GM13976 (cell line): ENCODE measurements around the gene ADAMTS20.
A peak's percentile ranks its signal among the peaks of the same experiment; 100 is the strongest.
"Not testable (repeated sequence)": the region's sequence is repeated elsewhere in the genome, so short reads cannot be mapped to it uniquely, and the experiment has no call there.

ENCODE experiments used
- DNase-seq: peaks from one replicate; pipeline ENCODE4 v3.0.0; 2012; ENCODE audit warnings: low spot score
- in situ Hi-C: fragments of 300-500 bp; cut with MboI; formaldehyde crosslinking; loops from one replicate; pipeline ENCODE4 v1.12.0; 2022; ENCODE audit warnings: low sequenced_read_pairs, mixed read lengths, inconsistent platforms; ENCODE audit not compliant: unreplicated experiment
- TF ChIP-seq, protein P1 (sequence below): IDR thresholded peaks from 2 replicates; pipeline ENCODE4 v1.5.1; 2012; ENCODE audit warnings: borderline replicate concordance, mild to moderate bottlenecking; ENCODE audit not compliant: insufficient read depth; ENCODE audit errors: extremely low read depth, missing control alignments, control extremely low read depth

The ADAMTS20 gene

DNA sequence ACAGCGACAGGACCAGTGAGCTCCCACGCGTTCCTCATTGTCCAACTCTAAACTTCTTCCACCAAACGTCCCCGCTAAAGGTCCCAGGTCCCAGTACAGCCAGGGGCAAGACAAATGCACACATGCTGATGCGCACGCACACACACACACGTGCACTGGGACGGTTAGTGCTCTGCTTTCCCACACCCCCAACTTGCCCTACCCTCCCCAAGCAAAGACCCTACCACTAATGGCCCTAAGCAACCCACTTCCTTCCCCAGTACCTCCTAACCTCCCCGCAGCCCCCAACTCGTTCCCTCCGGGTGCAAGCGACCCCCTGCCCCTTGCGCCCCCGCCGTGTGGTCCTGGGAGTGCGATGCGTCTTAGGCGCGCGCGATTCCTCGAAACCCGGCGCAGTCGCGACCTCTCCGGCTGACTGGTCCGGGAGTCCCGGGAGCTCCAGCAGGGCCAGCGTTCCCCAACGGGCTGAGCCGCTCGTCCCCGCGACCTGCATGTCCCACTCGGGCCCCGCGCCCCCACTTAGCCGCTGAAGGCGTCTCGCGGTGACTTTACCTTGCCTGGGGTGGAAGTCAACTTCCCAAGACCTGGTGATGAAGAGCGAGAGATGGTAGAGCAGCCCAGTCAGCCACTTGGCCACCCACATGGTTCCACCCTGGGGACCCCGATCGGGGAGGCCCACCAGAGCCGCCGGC lies 578 bp downstream of the ADAMTS20 start:
- DNase-seq = peak; percentile 26
- in situ Hi-C loops = no loop called here
- TF ChIP-seq, protein P1, sequence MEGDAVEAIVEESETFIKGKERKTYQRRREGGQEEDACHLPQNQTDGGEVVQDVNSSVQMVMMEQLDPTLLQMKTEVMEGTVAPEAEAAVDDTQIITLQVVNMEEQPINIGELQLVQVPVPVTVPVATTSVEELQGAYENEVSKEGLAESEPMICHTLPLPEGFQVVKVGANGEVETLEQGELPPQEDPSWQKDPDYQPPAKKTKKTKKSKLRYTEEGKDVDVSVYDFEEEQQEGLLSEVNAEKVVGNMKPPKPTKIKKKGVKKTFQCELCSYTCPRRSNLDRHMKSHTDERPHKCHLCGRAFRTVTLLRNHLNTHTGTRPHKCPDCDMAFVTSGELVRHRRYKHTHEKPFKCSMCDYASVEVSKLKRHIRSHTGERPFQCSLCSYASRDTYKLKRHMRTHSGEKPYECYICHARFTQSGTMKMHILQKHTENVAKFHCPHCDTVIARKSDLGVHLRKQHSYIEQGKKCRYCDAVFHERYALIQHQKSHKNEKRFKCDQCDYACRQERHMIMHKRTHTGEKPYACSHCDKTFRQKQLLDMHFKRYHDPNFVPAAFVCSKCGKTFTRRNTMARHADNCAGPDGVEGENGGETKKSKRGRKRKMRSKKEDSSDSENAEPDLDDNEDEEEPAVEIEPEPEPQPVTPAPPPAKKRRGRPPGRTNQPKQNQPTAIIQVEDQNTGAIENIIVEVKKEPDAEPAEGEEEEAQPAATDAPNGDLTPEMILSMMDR = no peak

GRCh38 chr12:43550831-43551271 lies 1.2 kb downstream of the ADAMTS20 start:
- TF ChIP-seq, protein P1 = no peak
- DNase-seq = no peak
- in situ Hi-C loops = no loop called here

DNA sequence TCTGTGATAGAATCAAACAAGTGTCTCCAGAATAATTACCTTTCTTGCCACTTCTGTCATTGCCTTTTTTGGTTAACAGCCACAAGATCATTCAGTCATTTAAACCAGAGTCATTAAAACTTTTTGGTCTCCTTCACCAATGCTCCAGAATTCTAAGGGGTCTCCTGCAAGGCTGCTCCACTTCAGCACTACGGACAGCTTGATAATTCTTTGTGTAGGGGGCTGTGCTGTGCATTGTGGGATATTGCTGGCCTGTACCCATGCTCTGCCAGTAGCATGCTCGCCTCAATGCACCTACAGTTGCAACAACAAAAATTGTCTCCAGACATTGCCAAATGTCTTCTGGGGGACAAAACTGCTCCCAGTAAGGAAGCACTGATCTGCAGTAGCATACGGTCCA lies 7.3 kb downstream of the ADAMTS20 start:
- TF ChIP-seq, protein P1 = no peak
- in situ Hi-C loops = no loop called here
- DNase-seq = no peak

GRCh38 chr12:43540470-43540869 lies 11.5 kb downstream of the ADAMTS20 start:
- in situ Hi-C loops = no loop called here
- TF ChIP-seq, protein P1 = no peak
- DNase-seq = no peak

- DNase-seq, in situ Hi-C loops: not testable (repeated sequence)
Measured at GRCh38 chr12:43537675-43538074, 14.3 kb downstream of the ADAMTS20 start.

- TF ChIP-seq, protein P1 = no peak
- DNase-seq = no peak
- in situ Hi-C loops = loop anchor here (25.0 kb wide), 1 partner anchor 371 kb away; no protein-coding TSS in a partner anchor
Measured at GRCh38 chr12:43516045-43516444, 36.0 kb downstream of the ADAMTS20 start.

- TF ChIP-seq, protein P1 = peak; percentile 22
- DNase-seq = peak; percentile 38
- in situ Hi-C loops = loop anchor here (25.0 kb wide), 1 partner anchor 386 kb away; no protein-coding TSS in a partner anchor
Measured at GRCh38 chr12:43501703-43502102, 50.3 kb downstream of the ADAMTS20 start.
